Testis (tissue), 2 donors: ENCODE results near the gene CDS1.

ENCODE experiments used
- CTCF ChIP-seq, 3 experiments: fragments of 450-650 bp in 2 of 3; fragments of 200-600 bp in 1 of 3; sonication (generic) in 1 of 3; IDR thresholded peaks; one replicate each; pipeline ENCODE4 v1.5.1; 2016 to 2019; ENCODE audit warnings: antibody characterized with exemption in 3 of 3, mild to moderate bottlenecking in 2 of 3, moderate library complexity in 1 of 3
- POLR2A ChIP-seq: fragments of 450-650 bp; IDR thresholded peaks from one replicate; pipeline ENCODE4 v1.6.1; 2017; ENCODE audit warnings: antibody characterized with exemption, mild to moderate bottlenecking, moderate library complexity

GRCh38 chr4:84563002-84563401, 19.9 kb upstream of the CDS1 start:
- TF ChIP-seq CTCF (IDR thresholded peaks at IDR 0.05) (no peak), POLR2A (no peak)
